HG02870 (cell line): ENCODE data around the gene SMIM29.
A peak's percentile ranks its signal among the peaks of the same experiment; 100 is the strongest.

ENCODE experiments used
- ATAC-seq: cut with Tn5 transposase; IDR thresholded peaks from one replicate; pipeline ENCODE4 v1.9.1; 2021; ENCODE audit warnings: mild to moderate bottlenecking, moderate library complexity; ENCODE audit not compliant: unreplicated experiment

The SMIM29 gene

GRCh38 chr6:34227761-34228421, 20.9 kb downstream of the SMIM29 start:
- ATAC-seq = no peak

GRCh38 chr6:34226731-34227586, 21.8 kb downstream of the SMIM29 start:
- no peak for ATAC-seq

- ATAC-seq = no peak
Observed at GRCh38 chr6:34226066-34226465, 22.7 kb downstream of the SMIM29 start.

GRCh38 chr6:34225551-34225950, 23.3 kb downstream of the SMIM29 start:
- ATAC-seq = no peak

GRCh38 chr6:34223956-34224940, 24.6 kb downstream of the SMIM29 start:
- ATAC-seq = peak; percentile 87

GRCh38 chr6:34223381-34223955, 25.3 kb downstream of the SMIM29 start:
- ATAC-seq = peak; percentile 10

GRCh38 chr6:34218691-34219090, 30.1 kb downstream of the SMIM29 start:
- ATAC-seq = no peak

- ATAC-seq = no peak
Observed at GRCh38 chr6:34213772-34214171, 35.0 kb downstream of the SMIM29 start.

GRCh38 chr6:34207695-34208443, 40.9 kb downstream of the SMIM29 start:
- ATAC-seq = no peak

GRCh38 chr6:34206726-34207125, 42.1 kb downstream of the SMIM29 start:
- ATAC-seq = no peak

- ATAC-seq = no peak
Observed at GRCh38 chr6:34205916-34206315, 42.9 kb downstream of the SMIM29 start.

- no peak for ATAC-seq
Observed at GRCh38 chr6:34205466-34205865, 43.3 kb downstream of the SMIM29 start.

- ATAC-seq = no peak
Observed at GRCh38 chr6:34204693-34205092, 44.1 kb downstream of the SMIM29 start.

GRCh38 chr6:34202329-34203201, 46.2 kb downstream of the SMIM29 start:
- ATAC-seq = no peak

- no peak for ATAC-seq
Observed at GRCh38 chr6:34201455-34202107, 47.2 kb downstream of the SMIM29 start.

GRCh38 chr6:34200340-34200971, 48.4 kb downstream of the SMIM29 start:
- ATAC-seq = no peak

- ATAC-seq = no peak
Observed at GRCh38 chr6:34196833-34197195, 52.0 kb downstream of the SMIM29 start.
